ENCODE measurements around the gene GNG8.

GNG8 gene

GRCh38 chr19:46596008-46596407 lies 40.0 kb downstream of the GNG8 start:
- TF ChIP-seq ZNF384 (IDR thresholded peaks at IDR 0.05) (peak; percentile 79; the same call in 1 of the 2 replicates), BHLHE40 (IDR thresholded peaks at IDR 0.05; ENCODE audit: borderline replicate concordance) (no peak)
- ChIA-PET CTCF (no interaction called here), POLR2A (no interaction called here)
- DNase-seq (ENCODE audit: extremely low spot score) = no peak

- POLR2A ChIA-PET = interaction anchor here (1.0 kb wide), 1 partner anchor 9 kb away, joined by 4 read pairs; no protein-coding TSS in a partner anchor
- DNase-seq (ENCODE audit: extremely low spot score) = no peak
- TF ChIP-seq FOXM1 (IDR thresholded peaks at IDR 0.05; ENCODE audit: borderline replicate concordance) (no peak), FOXK2 (IDR thresholded peaks at IDR 0.05) (no peak), SUZ12 (IDR thresholded peaks at IDR 0.05) (no peak), HDGF (IDR thresholded peaks at IDR 0.05; ENCODE audit: borderline replicate concordance) (no peak), ARNT (IDR thresholded peaks at IDR 0.05) (no peak), L3MBTL2 (conservative IDR thresholded peaks at IDR 0.05) (no peak), ELF4 (IDR thresholded peaks at IDR 0.05) (no peak), PKNOX1 (IDR thresholded peaks at IDR 0.05) (no peak), ZNF384 (IDR thresholded peaks at IDR 0.05) (no peak), SP1 (IDR thresholded peaks at IDR 0.05) (no peak), BHLHE40 (IDR thresholded peaks at IDR 0.05; ENCODE audit: borderline replicate concordance) (no peak)
- CTCF ChIA-PET = no interaction called here
Observed at GRCh38 chr19:46591870-46592269, 44.1 kb downstream of the GNG8 start.

- CTCF ChIA-PET = no interaction called here
- no peak for TF ChIP-seq ARNT (IDR thresholded peaks at IDR 0.05)
- no peak for TF ChIP-seq NFRKB (IDR thresholded peaks at IDR 0.05)
- TF ChIP-seq SP1 (IDR thresholded peaks at IDR 0.05) = no peak
- no peak for TF ChIP-seq BHLHE40 (IDR thresholded peaks at IDR 0.05; ENCODE audit: borderline replicate concordance)
- TF ChIP-seq HDGF (IDR thresholded peaks at IDR 0.05; ENCODE audit: borderline replicate concordance) = no peak
- TF ChIP-seq LEF1 (IDR thresholded peaks at IDR 0.05; ENCODE audit: borderline replicate concordance) = no peak
- no peak for TF ChIP-seq CTBP1 (IDR thresholded peaks at IDR 0.05; ENCODE audit: borderline replicate concordance)
- TF ChIP-seq FOXM1 (IDR thresholded peaks at IDR 0.05; ENCODE audit: borderline replicate concordance) = no peak
- TF ChIP-seq ELF4 (IDR thresholded peaks at IDR 0.05) = no peak
- no peak for TF ChIP-seq TARDBP (IDR thresholded peaks at IDR 0.05)
- TF ChIP-seq L3MBTL2 (conservative IDR thresholded peaks at IDR 0.05) = no peak
- no peak for TF ChIP-seq ZNF384 (IDR thresholded peaks at IDR 0.05)
- TF ChIP-seq SUZ12 (IDR thresholded peaks at IDR 0.05) = no peak
- no peak for TF ChIP-seq FOXA1 (IDR thresholded peaks at IDR 0.05)
- no peak for TF ChIP-seq FOXK2 (IDR thresholded peaks at IDR 0.05)
- DNase-seq (ENCODE audit: extremely low spot score) = no peak
- POLR2A ChIA-PET = no interaction called here
Observed at GRCh38 chr19:46591254-46591653, 44.7 kb downstream of the GNG8 start.

GRCh38 chr19:46587861-46588260 lies 48.1 kb downstream of the GNG8 start:
- POLR2A ChIA-PET = interaction anchor here (1.5 kb wide), 1 partner anchor 12 kb away, joined by 9 read pairs; no protein-coding TSS in a partner anchor
- no peak for TF ChIP-seq BHLHE40 (IDR thresholded peaks at IDR 0.05; ENCODE audit: borderline replicate concordance)
- TF ChIP-seq FOXM1 (IDR thresholded peaks at IDR 0.05; ENCODE audit: borderline replicate concordance) = no peak
- no peak for TF ChIP-seq ARNT (IDR thresholded peaks at IDR 0.05)
- TF ChIP-seq FOXK2 (IDR thresholded peaks at IDR 0.05) = no peak
- TF ChIP-seq PKNOX1 (IDR thresholded peaks at IDR 0.05) = no peak
- no peak for TF ChIP-seq LEF1 (IDR thresholded peaks at IDR 0.05; ENCODE audit: borderline replicate concordance)
- TF ChIP-seq ZNF384 (IDR thresholded peaks at IDR 0.05) = no peak
- TF ChIP-seq NFRKB (IDR thresholded peaks at IDR 0.05) = no peak
- TF ChIP-seq ELF4 (IDR thresholded peaks at IDR 0.05) = no peak
- TF ChIP-seq TARDBP (IDR thresholded peaks at IDR 0.05) = no peak
- DNase-seq (ENCODE audit: extremely low spot score) = no peak
- CTCF ChIA-PET = no interaction called here

- DNase-seq (ENCODE audit: extremely low spot score) = no peak
- CTCF ChIA-PET = no interaction called here
- TF ChIP-seq ELF4 (IDR thresholded peaks at IDR 0.05) (no peak), FOXM1 (IDR thresholded peaks at IDR 0.05; ENCODE audit: borderline replicate concordance) (no peak), LEF1 (IDR thresholded peaks at IDR 0.05; ENCODE audit: borderline replicate concordance) (no peak)
- POLR2A ChIA-PET = interaction anchor here (1.4 kb wide), 1 partner anchor 15 kb away, joined by 3 read pairs; the partner anchor contains the start of gene CALM3
Observed at GRCh38 chr19:46586294-46586693, 49.7 kb downstream of the GNG8 start.

GRCh38 chr19:46585539-46585938 lies 50.5 kb downstream of the GNG8 start:
- ChIA-PET CTCF (no interaction called here), POLR2A (interaction anchor here (0.7 to 1.4 kb wide), 2 partner anchors 8 to 15 kb away, joined by 3 read pairs; partner anchors contain the start of gene CALM3)
- no peak for TF ChIP-seq CTBP1 (IDR thresholded peaks at IDR 0.05; ENCODE audit: borderline replicate concordance)
- TF ChIP-seq NFRKB (IDR thresholded peaks at IDR 0.05) = no peak
- no peak for TF ChIP-seq FOXA1 (IDR thresholded peaks at IDR 0.05)
- no peak for TF ChIP-seq SUZ12 (IDR thresholded peaks at IDR 0.05)
- no peak for TF ChIP-seq TARDBP (IDR thresholded peaks at IDR 0.05)
- TF ChIP-seq PKNOX1 (IDR thresholded peaks at IDR 0.05) = no peak
- no peak for TF ChIP-seq FOXK2 (IDR thresholded peaks at IDR 0.05)
- no peak for TF ChIP-seq L3MBTL2 (conservative IDR thresholded peaks at IDR 0.05)
- TF ChIP-seq ZNF384 (IDR thresholded peaks at IDR 0.05) = no peak
- no peak for TF ChIP-seq SP1 (IDR thresholded peaks at IDR 0.05)
- TF ChIP-seq FOXM1 (IDR thresholded peaks at IDR 0.05; ENCODE audit: borderline replicate concordance) = no peak
- TF ChIP-seq ELF4 (IDR thresholded peaks at IDR 0.05) = no peak
- no peak for TF ChIP-seq HDGF (IDR thresholded peaks at IDR 0.05; ENCODE audit: borderline replicate concordance)
- TF ChIP-seq LEF1 (IDR thresholded peaks at IDR 0.05; ENCODE audit: borderline replicate concordance) = no peak
- DNase-seq (ENCODE audit: extremely low spot score) = no peak
